GM18858 (cell line): Measurements from ENCODE around the gene DCDC2B.

ENCODE experiments used
- ATAC-seq: cut with Tn5 transposase; IDR thresholded peaks from one replicate; pipeline ENCODE4 v1.9.1; 2021; ENCODE audit not compliant: unreplicated experiment

Gene DCDC2B

DNA sequence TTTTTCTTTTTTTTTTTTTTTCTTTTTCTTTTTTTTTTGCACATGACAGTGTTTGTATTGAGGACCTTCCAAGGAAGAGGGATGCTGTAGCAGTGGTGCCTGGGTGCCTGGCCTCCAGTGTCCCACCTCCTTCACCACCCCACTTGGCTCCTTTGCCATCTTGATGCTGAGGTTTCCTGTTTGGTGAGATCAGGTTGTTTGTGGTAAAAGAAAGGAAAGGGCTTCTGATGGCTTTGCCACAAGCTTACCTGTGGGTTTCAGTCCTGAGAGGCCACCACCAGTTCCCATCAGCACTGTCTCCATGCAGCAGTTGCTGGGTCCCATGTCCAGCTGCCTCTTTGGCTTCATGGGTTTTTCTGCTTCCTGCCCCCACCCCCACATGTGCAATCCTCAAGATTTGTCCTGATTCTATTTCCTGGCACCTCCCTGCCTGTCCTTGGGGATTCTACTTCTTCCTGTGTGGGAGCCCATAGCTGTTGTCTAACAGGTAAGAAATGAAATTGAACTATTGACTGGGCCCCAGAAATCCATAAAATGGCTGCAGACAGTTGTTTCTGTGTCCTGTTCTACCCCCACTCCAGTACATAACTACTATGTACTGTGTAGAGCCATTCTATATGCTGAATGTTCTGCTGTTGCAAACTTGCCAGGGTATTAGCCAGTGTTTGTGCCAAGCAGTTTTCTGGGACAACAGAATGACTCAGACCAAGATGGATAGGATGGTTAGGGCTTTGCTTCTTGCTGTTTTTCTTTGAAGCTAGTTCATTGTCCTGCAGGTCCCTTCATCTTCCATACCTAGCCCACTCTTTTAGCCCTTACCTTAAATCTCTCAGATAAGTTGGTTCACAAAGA lies 12.7 kb upstream of the DCDC2B start:
- no peak for ATAC-seq

- ATAC-seq = no peak
These were observed 11.8 kb upstream of the DCDC2B start for GRCh38 chr1:32197074-32197473.

DNA sequence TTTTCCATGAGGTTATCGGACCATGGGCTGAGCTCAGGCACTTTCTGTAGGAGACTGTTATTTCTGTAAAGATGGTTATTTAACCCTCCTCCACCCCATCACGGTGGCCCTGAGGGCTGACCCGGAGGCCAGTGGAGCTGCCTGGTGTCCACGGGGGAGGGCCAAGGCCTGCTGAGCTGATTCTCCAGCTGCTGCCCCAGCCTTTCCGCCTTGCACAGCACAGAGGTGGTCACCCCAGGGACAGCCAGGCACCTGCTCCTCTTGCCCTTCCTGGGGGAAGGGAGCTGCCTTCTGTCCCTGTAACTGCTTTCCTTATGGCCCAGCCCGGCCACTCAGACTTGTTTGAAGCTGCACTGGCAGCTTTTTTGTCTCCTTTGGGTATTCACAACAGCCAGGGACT lies 11.1 kb upstream of the DCDC2B start:
- no peak for ATAC-seq

DNA sequence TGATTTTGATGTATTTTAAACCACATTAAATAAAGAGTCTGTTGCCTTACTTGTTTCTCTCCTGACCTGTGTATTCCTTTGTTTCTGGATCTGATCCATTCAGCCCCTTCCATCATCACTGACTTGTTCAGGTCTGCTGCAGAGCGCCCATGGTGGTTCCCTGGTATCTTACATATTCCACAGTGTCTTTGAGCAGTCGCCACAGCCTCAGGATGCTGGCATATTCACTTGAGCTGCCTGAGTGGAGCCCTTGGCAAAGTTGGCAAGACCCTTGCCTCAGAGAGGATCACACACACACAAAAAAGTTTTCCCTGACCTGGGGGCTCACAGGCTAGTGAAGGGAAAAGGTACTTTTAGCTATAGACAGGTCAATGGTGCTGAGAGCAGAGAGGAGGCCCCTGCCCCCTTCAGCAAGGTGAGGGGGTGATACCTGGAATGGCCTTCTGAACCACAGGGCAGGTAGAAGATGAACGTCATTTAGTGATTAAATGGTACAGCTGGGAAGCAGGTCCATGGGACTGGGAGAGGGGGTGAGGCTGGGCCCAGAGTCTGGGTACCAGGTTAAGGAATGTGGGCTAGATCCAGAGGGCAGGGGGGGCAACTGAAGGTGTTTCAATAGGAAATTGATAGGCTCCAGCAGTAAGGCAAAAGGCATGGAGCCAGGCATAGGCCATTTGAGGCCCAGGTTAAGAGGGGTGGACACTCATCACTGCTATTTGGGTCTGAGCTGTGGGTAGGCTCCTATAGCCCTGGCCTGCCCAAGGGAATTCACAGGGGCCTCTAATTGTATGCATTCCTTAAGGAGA lies 10.4 kb upstream of the DCDC2B start:
- no peak for ATAC-seq

- no peak for ATAC-seq
These were observed 9.7 kb upstream of the DCDC2B start for GRCh38 chr1:32199043-32199716.

DNA sequence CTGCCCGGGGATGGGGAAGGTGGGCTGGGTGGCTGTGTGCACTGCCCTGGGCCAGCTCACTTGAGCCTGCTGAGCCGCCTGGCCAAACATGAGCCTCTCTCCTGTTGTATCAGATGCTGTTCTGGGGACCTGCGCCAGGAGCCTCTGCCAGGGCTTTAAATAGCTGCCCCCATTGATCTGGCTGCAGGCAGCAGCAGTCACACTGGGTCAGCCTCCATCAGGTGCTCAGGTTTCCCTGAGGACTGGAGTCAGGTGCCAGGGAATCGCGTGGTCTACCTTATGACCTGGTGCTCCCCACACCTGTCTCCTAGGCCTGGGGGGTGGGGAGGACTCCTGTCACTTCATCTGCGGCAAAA lies 9.2 kb upstream of the DCDC2B start:
- no peak for ATAC-seq

GRCh38 chr1:32200226-32201010 lies 8.5 kb upstream of the DCDC2B start, which contains the start of gene CCDC28B:
Gene CCDC28B, plus strand, starts transcription at chr1:32200595. Its CDS starts 1,341 bp downstream, at chr1:32201936.
- ATAC-seq = no peak

GRCh38 chr1:32201011-32201855 lies 7.7 kb upstream of the DCDC2B start:
- no peak for ATAC-seq

- ATAC-seq = no peak
These were observed 3.9 kb upstream of the DCDC2B start for GRCh38 chr1:32204943-32205361.

DNA sequence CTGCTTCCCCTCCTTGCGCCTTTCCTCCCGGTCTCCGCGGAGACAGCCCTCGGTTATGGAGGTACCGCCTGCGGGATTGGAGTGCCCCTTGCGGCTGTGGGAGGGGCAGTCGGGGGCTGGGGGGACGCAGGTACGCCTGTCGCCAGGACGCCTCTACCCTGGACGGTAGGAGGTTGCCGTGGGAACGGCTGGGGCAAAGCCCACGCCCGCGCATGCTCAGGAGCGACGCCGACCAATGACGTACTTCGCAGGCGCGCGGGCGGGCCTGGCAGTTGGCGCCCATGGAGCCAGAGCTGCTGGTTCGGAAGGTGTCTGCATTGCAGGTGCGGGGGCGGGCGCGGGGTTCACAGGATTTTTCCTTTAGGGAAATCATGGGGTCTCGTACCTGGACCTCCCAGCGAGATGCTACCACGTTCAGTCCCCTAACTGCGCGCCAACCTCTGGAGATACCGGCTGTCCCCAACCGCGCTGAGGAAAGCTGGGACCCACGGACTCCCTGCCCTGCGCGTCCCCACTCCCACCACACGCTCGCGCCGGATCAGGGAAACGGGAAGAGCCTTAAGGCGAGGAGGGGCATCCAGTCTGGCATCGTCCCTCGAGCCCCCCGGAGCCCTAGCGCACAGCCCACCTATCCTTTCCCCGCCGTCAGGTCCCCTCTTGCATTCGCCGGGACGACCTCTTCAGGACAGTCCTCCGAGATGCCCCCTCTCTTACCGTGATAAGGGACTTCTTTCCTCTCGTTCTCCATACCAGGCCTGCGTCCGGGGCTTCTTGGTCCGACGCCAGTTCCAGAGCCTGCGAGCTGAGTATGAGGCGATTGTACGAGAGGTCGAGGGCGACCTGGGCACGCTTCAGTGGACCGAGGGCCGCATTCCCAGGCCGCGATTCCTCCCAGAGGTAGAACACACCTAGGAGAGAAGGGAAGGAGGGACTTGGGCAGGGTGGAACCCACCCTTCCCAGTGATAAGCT lies 3.2 kb upstream of the DCDC2B start, which contains the start of gene IQCC:
TSS of gene IQCC (plus strand) at position 271 of the 970 bp plus-strand sequence. CDS start at position 282, 11 bp downstream.
- no peak for ATAC-seq

GRCh38 chr1:32208469-32208868 lies 420 bp upstream of the DCDC2B start:
- ATAC-seq = no peak

- no peak for ATAC-seq
These were observed 7.0 kb downstream of the DCDC2B start for GRCh38 chr1:32215629-32216480.

DNA sequence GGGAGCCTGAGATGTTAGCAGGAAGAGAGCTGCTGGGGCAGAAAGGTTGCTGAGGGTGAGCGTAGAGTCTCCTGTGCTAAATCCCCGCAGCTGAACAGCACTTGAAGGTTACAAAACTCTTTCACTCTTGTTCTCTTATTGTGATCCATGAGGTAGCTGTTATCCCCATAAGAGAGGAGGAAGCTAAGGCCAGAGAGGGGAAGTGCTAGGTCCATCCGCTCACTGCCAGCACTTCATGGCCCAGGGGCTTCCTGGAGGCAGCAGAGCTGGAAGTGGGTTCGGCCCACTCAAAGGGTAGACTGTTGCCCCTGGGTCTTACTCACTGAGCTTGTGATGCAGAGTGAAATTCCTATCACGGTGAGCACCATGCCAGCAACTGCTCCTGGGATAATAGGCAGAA lies 7.7 kb downstream of the DCDC2B start:
- no peak for ATAC-seq

- ATAC-seq = no peak
These were observed 10.1 kb downstream of the DCDC2B start for GRCh38 chr1:32219022-32219421.

GRCh38 chr1:32220746-32221580 lies 12.1 kb downstream of the DCDC2B start:
- no peak for ATAC-seq

DNA sequence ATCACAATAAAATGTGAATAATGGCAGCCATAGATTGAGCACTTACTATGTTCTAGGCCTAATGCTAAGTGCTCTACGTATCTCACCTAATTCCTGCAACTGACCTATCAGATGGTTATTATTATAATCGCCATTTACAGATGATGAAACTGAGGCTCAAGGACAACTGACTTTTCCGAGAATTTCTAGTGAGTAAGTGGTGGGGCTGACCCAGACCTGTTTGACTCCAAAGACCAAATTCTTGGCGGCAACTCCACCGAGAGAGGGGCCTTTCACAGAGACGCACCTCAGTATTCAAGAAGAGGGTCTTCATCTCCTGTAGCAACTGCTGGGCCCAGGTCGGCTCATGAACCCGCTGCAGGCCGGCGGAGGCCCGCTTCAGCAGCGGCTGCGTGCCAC lies 12.7 kb downstream of the DCDC2B start:
- no peak for ATAC-seq
